GM19452 (cell line): ENCODE measurements around the gene ZNF597.
"Not testable (repeated sequence)": the region's sequence is repeated elsewhere in the genome, so short reads cannot be mapped to it uniquely, and the experiment has no call there.

Experiments used
- ATAC-seq: cut with Tn5 transposase; IDR thresholded peaks from one replicate; pipeline ENCODE4 v1.9.1; 2021; ENCODE audit not compliant: unreplicated experiment

Gene ZNF597

GRCh38 chr16:3475604-3476375, 32.5 kb upstream of the ZNF597 start:
- ATAC-seq, result no peak

- not testable (repeated sequence) for ATAC-seq
Observed at GRCh38 chr16:3474870-3475269, 31.6 kb upstream of the ZNF597 start.

GRCh38 chr16:3474136-3474779, 31.0 kb upstream of the ZNF597 start:
- no peak for ATAC-seq

GRCh38 chr16:3473596-3473943, 30.3 kb upstream of the ZNF597 start:
- ATAC-seq, result not testable (repeated sequence)

GRCh38 chr16:3472878-3473595, 29.7 kb upstream of the ZNF597 start:
- no peak for ATAC-seq

GRCh38 chr16:3471518-3472176, 28.3 kb upstream of the ZNF597 start:
- no peak for ATAC-seq

- no peak for ATAC-seq
Observed at GRCh38 chr16:3470723-3471122, 27.4 kb upstream of the ZNF597 start.

GRCh38 chr16:3469736-3470135, 26.4 kb upstream of the ZNF597 start:
- no peak for ATAC-seq

- no peak for ATAC-seq
Observed at GRCh38 chr16:3468501-3468900, 25.2 kb upstream of the ZNF597 start.

GRCh38 chr16:3467921-3468320, 24.6 kb upstream of the ZNF597 start:
- no peak for ATAC-seq

- ATAC-seq, result no peak
Observed at GRCh38 chr16:3467182-3467581, 23.9 kb upstream of the ZNF597 start.

- no peak for ATAC-seq
Observed at GRCh38 chr16:3465911-3466584, 22.7 kb upstream of the ZNF597 start.

- no peak for ATAC-seq
Observed at GRCh38 chr16:3465301-3465700, 22.0 kb upstream of the ZNF597 start.

GRCh38 chr16:3461151-3461550, 17.8 kb upstream of the ZNF597 start:
- no peak for ATAC-seq

GRCh38 chr16:3460585-3460984, 17.3 kb upstream of the ZNF597 start:
- ATAC-seq, result no peak

GRCh38 chr16:3460121-3460520, 16.8 kb upstream of the ZNF597 start:
- no peak for ATAC-seq

- ATAC-seq, result no peak
Observed at GRCh38 chr16:3459401-3460090, 16.2 kb upstream of the ZNF597 start.

GRCh38 chr16:3458852-3459361, 15.6 kb upstream of the ZNF597 start:
- ATAC-seq, result peak; percentile 47

GRCh38 chr16:3458278-3458851, 15.1 kb upstream of the ZNF597 start:
- ATAC-seq, result peak; percentile 3
